ENCODE measurements around the gene NOD1.

GRCh38 chr7:30485667-30486066 is 7.1 kb upstream of the NOD1 start:
- TF ChIP-seq PATZ1 (CRISPR knock-in tag; IDR thresholded peaks at IDR 0.05; ENCODE audit: borderline replicate concordance) (no peak), ZNF70 (CRISPR knock-in tag; IDR thresholded peaks at IDR 0.05) (no peak), POU6F1 (CRISPR knock-in tag; IDR thresholded peaks at IDR 0.05; ENCODE audit: borderline replicate concordance, low read depth) (no peak), RARB (CRISPR knock-in tag; IDR thresholded peaks at IDR 0.05) (no peak), ZFP3 (CRISPR knock-in tag; IDR thresholded peaks at IDR 0.05) (no peak), PPARA (CRISPR knock-in tag; IDR thresholded peaks at IDR 0.05; ENCODE audit: borderline replicate concordance) (no peak), SNAI2 (CRISPR knock-in tag; IDR thresholded peaks at IDR 0.05) (no peak), CREB5 (CRISPR knock-in tag; IDR thresholded peaks at IDR 0.05; ENCODE audit: low read depth) (no peak), ZFP30 (CRISPR knock-in tag; IDR thresholded peaks at IDR 0.05) (no peak), TOX (CRISPR knock-in tag; IDR thresholded peaks at IDR 0.05; ENCODE audit: borderline replicate concordance) (no peak)
